Stimulated activated CD4-positive, alpha-beta T cell treated with anti-CD3 and anti-CD28 coated beads, TNF-alpha, amount 100 ng/mL, for 24 hours (primary cell): ENCODE results near the gene ZNF652.
A peak's percentile ranks its signal among the peaks of the same experiment; 100 is the strongest.
"Not testable (repeated sequence)": the region's sequence is repeated elsewhere in the genome, so short reads cannot be mapped to it uniquely, and the experiment has no call there.

Experiments used
- DNase-seq, 3 experiments: peaks; one replicate each; pipeline ENCODE4 v3.0.0-alpha.2; 2020; ENCODE audit warnings: low read depth in 3 of 3

Gene ZNF652

DNA sequence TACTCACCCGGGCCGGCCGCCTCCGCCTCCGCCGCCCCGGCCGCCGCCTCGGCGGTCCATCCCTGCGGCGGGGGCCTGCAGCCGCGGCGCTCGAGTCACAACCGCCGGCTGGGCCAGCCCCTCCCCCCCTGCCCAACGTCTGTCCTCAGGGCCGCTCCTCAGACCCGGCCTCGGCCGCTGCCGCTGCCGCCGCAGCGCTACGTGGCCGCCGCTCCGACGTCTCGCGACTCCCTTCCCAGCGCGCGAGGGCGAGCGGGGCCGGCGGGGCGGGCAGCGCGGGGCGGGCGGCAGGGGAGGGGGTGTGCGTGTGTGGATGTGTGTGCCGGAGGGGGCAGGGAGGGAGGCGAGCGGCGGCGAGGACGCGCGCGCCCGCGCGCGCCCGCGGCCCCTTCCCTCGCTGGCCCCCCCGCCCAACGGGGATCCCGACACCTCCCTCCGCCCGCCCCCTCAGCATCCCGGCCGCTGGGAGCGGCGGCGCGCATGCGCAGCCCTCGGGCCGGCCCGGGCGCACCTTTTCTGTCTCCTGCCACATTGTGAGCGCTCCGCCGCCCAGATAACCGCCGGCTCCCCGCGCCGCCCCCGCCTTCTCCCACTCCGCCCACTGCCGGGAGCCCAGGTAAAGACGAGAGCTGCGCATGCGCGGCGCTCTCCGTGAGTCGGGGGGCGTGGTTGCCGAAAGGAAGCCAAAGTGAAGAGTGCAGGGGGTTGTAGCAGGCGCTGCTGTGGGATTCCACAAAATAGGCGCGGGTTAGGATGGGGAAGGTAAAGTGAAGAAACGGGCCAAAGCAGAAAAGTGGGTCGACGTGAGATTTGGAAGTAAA is at the start of gene ZNF652:
Gene ZNF652 (minus strand): TSS at position 349 of the 821 bp plus-strand sequence. CDS start 44,525 bp downstream, outside the sequence.
- DNase-seq = peak; percentile 77 to 87 (median 77)

DNA sequence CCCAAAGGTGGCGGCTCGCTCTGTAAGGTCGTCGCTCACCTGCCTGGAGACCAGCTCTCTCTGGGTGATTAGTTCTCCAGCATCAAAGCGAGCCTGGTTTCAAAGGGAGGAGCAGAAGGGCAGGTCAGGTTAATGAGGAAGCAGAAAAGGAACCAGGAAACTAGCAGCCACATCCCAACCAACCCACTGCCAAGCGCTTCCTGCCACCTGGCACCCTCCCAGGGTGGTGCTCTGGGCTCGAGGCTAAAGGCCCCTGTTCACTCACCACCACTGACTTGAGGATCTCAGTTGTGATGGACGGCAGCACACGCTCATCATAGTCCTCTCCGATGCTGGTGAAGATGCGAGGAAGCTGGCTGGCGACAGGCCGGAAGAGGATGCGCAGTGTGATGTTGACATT is 47.0 kb upstream of the ZNF652 start:
- DNase-seq = no peak

GRCh38 chr17:49407981-49408501 is 46.0 kb upstream of the ZNF652 start:
- DNase-seq = peak; percentile 69 to 86 (median 72)

GRCh38 chr17:49407086-49407485 is 45.0 kb upstream of the ZNF652 start:
- no peak for DNase-seq

DNA sequence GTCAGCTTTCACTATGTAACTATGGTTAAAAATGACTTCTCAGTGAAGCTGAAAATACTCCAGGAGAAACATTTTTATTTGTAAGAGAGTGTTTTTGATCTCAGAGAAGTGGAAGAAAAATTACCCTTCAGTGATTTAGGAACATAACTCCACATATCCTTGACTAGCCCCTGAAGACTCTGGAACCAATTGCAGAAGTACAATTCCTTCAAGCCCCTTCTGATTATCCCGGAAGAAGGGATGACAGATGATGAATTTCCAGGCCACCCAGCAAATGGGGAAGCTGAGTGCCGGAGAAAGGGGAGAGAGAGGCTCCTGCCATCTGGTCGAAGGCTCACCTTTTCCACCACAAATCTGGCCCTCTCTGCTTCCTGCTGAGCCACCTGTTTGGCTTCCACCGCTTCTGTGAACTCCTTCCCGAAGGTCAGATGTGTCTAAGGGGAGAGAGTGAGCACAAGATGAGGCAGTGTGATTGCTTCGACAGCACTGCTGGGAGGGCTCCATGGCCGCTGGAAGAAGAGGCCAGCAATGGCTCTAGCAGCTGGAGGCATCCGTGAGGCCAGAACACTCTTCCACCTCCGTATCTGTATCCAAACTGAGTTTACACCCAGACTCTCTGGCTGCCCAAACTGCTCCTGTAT is 44.5 kb upstream of the ZNF652 start:
- DNase-seq = no peak

DNA sequence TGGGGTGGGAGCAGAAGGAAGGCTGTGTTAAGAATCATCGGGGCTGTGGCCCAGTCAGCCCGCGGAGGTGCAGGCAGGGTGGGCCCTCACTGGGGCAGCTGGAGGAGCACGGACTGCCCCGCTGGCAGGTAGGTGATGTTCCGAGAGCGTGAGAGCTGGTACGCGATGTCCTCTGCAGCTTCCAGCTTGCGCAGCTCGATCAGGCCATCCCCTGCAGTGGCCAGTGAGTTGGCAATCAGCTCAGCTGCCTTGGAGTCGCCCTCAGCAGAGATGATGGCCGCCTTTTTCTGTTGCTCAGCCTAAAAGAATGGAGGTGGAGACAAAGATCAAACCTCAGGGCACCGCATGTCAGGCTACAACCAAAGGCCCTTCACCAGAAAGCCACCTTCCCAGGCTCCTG is 42.9 kb upstream of the ZNF652 start:
- DNase-seq = no peak

DNA sequence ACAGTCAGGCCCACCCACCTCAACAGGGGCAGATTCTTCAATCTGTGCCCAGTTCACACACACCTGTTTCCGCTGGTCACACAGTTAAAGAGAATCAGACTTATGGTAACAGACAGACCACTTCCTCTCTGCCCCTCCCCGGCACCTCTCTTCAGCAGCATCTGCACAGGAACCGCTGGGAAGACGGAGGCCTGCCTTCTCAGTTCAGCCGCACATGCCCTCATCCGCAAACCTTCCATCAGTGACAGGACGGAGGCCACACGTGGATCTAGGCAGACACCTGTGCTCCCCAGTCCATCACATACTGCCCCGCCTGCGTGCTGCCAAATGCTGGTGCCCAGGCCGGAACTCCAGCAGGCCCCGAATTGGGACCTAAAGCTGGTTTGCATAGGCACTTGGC is 42.3 kb upstream of the ZNF652 start:
- DNase-seq = no peak

DNA sequence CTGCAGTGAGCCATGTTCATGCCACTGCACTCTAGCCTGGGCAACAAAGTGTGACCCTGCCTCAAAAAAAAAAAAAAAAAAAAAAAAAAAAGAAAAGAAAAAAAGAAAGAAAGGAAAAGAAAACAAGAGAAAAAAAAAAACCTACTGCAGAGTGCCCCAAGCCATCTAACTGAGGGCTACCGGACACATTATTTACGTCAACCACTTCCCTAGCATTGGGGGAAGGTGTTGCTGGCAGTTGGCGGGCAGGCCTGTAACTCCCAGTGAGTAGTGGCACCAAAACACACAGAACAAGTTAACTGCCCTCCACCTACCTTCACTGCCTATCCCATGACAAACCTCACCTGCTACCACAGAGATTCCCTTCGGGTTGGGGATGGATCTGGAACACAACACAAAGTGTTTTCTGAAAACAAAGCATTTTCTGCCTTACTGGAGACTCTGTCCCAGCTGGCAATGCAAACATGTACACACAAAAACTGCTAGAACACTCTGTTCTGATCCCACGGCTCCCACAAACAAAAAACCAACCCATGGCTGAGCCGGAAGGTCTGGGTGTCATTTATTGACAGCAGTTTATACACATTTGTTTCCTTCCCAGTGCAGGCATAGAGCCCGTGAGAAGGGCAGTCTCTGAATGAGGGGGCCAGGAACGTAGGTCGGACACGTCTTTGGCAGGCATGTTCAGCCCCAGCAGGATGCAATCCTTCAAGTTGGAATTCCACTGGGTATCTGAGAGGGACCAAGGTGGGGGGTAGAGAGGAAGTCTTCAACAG is 41.7 kb upstream of the ZNF652 start:
- no peak for DNase-seq

GRCh38 chr17:49402706-49403105 is 40.7 kb upstream of the ZNF652 start:
- no peak for DNase-seq

GRCh38 chr17:49401971-49402611 is 40.0 kb upstream of the ZNF652 start:
- no peak for DNase-seq

DNA sequence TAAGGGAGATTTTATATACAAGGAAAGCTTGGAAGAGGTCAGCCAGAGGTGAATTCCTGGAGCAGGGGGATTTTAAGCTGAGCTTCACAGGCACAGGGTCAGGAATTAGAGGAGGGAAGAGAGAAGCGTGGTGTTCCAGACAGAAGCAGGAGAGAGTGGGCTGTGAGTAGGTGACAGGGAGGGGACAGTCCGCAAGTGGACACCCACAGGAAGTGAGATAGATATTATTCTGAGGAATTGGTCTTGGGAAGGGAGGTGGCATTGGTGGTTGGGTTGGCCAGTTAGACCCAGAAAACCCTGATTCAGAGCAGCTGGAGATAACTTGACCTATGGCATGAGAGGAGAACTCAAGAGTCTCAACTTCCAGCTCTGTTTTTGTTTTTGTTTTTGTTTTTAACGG is 37.9 kb upstream of the ZNF652 start:
- no peak for DNase-seq

- DNase-seq = no peak
Observed at GRCh38 chr17:49397586-49397985, 35.5 kb upstream of the ZNF652 start.

GRCh38 chr17:49393491-49394255 is 31.6 kb upstream of the ZNF652 start:
- DNase-seq = no peak

DNA sequence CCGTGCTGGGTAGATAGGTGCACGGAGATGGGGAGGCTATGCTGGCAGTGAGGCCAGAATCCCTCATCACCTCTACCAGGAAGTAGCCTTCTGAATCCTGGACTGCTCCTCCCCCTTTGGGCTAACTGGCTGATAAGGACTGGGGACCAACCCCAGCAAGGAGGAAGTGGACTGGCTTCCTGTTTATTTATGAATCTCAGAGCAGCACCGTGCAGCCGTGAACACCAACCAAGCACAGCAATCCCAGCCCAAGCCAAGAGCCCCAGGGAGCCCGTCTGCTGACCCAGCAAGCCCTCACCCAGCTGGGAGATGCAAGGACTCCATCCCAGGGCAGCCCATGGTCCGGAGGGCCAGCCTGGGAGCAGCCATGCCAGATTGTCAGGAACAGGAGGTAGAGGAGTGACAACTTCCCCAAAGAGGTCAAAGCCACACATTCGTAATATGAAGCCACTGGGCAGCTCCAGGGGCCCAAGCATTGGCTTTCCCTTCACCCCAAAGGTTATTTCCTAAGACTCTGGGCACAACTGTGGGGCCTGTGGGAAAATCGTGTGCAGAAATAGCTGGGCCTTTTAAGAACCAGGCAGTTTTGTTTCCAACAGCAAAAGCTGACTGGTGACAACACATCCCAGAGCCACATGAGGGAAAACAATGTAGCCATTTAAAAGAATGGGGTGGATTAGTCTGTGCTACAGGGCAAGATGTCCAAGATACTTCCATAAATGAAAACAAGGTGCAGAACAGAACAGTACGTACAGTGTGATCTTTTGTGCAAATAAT is 28.7 kb upstream of the ZNF652 start:
- DNase-seq = no peak

GRCh38 chr17:49389514-49390347 is 27.7 kb upstream of the ZNF652 start:
- not testable (repeated sequence) for DNase-seq

- no peak for DNase-seq
Observed at GRCh38 chr17:49388692-49389513, 26.9 kb upstream of the ZNF652 start.

DNA sequence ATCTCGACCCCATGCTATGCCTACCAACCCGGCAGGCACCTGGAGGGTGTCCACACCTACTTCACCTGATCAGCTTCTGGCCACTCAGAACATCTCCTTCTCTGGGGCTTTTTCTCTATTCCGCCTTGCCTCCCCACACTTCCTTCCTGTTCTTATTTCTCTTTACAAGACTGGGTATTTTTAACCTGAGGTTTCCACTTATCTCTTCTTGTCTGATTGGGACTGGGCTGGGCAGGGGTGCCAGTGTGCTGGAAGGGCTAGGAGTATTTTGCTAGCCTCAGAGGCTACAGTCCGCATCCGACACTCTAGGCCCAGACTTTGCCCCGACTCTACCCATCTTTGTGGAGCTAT is 26.2 kb upstream of the ZNF652 start:
- no peak for DNase-seq

DNA sequence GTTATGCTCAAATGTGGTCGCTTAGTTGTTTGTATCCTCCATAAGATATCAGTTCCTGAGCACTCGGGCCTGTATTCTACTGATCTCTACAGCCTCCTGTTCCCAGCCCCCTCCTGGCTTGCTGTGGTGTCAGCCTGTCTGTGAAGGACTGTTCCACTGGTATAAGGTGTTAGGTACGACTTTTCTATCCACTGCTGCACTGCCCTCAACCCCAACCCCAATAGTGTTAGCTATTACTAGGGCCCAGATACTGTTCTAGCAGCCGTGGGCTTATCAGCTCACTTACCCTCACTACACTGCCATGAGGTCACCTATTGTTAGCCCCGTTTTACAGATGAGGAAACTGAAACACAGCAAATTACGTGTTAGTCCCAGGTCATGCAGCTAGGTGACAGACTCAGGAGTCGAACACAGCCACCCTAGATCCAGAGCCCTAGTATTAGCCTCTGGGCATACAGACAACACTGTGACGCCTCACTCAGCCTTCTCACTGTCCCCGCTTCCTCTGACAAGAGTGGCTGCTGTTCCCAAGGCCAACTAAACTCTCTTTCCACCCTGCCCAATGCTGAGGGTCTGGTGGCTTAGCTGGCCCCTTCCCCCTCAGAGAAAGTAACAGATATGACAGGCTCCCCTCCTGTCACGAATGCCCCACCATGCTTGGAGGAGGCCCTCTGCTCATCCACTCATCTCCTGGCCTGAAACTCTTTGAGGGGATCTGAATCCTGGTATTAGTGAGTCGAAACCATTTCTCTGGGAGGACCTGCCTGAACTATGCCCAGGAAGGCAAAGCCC is 25.6 kb upstream of the ZNF652 start:
- no peak for DNase-seq
